NCI-H1694 treated with DMSO at 0.1 percent for 48 hours (cell line): Measurements from ENCODE around the gene PCBP2.
"Not testable (repeated sequence)": the region's sequence is repeated elsewhere in the genome, so short reads cannot be mapped to it uniquely, and the experiment has no call there.

Experiments used
- DNase-seq: peaks from one replicate; lab custom pipeline; 2025; lab: John Stamatoyannopoulos, UW

The PCBP2 gene

DNA sequence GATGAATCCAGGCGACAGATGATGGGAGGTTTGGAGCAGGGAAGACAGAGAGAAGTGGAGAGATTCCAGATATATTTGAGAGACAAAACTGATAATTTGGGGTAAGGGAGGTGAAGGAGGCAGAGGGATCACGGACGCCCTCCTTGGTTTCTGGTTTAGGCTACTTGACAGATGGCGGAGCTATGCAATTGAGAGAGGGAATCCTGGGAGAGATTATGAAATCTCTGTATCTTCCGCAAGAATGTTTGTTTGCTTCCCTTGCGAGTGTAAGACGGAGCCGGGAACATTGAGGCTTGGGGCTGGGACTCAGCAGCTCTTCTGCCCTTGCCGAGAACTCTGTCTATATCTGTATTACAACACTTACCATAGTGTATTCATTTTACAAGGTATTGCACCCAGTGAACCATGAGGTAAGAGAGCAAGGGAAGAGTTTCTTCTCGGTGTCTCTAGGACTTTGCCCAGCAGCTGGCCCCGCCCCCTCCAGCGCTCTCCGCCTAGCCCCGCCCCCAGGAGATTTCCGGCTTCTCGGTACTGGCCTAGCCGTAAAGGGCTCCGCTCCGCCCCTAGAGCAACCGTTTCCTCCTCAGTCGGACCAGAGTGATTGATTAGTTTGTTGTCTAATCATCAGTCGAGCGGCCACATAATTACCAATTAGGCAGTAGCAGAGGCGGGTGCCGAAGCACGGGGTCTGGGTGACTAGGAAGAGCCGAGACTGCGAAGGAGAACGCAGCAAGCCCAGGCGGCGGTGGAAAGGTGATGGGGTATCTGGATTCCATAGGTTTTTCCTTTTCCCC, 10.7 kb upstream of the PCBP2 start, which contains the start of gene PRR13:
TSS of gene PRR13 (plus strand) at position 695 of the 794 bp plus-strand sequence. CDS start 981 bp downstream, outside the sequence.
- peak; percentile 98 for DNase-seq

DNA sequence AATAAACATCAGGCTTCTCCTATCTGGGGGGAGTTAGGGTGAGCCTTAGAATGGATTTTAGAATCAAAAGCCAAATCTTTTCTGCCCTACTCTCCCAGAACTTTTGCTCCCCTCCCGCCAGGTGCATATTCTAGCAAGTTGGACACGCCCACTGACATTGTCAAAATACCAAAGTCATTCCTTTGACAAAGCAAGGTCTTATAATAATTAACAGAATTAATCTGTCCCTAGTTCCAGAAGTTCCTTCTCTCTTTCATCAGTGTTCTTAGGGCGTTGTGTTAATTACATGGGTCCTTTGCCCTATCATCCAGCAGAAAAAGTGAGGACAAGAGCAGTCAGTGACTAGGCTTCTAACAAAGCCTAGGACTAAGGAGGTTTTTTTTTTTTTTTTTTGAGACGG, 7.9 kb upstream of the PCBP2 start:
- no peak for DNase-seq

DNA sequence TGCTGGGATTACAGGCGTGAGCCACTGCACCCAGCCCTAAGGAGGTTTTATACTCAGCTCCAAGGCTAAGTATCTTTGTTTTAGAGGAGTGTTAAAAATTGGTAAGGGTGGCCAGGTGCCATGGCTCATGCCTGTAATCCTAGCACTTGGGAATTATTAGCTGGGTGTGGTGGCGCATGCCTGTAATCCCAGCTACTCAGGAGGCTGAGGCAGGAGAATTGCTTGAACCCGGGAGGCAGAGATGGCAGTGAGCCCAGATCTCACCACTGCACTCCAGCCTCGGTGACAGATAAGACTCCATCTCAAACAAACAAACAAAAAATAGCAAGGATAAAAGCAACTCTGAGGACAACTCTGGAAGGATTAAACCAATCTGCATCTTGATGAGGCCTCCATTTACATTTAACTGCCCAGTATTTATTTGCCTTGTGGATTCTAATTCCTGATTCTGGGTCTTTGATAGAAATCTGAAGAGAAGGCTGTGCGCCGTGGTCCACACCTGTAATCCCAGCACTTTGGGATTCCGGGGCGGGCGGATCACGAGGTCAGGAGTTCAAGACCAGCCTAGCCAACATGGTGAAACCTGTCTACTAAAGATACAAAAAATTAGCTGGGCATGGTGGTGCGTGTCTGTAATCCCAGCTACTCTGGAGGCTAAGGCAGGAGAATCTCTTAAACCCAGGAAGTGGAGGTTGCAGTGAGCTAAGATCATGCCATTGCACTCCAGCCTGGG, 7.1 kb upstream of the PCBP2 start:
- DNase-seq, result not testable (repeated sequence)

DNA sequence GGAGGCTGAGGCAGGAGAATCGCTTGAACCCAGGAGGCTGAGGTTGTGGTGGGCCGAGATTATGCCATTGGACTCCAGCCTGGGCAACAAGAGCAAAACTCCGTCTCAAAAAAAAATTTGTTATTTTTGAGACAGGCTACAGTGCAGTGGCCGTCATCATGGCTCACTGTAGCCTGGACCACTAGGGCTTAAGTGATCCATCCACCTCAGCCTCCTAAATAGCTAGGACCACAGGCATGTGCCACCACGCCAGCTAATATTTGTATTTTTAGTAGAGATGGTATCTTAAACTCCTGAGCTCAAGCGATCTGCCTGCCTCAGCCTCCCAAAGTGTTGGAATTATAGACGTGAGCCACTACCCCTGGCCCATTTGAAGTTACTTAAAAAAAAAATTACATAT, 966 bp upstream of the PCBP2 start:
- DNase-seq, result no peak

DNA sequence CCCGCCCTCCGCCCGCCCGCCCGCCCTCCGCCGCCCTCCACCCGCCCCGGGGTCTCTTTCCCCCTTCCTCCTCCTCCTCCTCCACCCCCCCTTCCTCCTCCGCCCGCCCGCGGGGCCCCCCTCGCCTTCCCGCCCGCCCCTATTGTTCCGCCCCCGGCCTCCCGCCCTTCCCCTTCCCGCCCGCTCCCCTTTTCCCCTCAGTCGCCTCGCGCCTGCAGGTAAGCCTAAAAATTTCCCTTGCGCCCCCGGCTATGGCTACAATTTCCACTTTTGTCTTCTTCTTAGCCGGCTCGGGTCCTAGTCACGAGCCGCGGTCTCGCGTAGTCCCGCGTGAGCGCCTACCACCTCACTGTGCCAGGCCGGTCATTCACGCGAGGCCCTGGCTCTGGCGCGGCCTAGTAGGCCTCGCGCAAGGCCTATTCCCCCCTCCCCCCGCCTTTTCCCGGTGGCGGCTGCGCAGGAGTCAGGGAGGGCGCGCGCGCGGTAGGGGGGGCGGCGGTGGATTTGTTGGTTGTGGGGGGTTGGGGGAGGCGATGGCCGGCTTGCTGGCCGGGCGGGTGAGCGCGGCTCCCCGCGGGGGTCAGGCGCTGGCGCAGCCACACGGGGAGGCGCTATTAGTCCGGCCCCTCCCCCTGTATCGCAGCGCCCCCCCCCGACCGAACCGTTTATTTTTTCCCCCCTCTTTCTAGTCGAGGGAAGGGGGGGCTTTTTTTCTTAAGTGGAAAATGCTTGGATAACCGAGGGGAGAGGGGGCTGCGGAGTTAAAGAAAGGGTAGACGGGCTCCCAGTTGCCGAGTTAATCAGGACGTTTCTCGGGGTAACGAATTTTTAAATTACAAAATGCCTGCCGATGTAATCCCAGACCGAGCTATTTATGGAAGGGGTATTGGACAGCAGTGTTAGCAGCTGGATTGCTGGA, 516 bp downstream of the PCBP2 start:
- no peak for DNase-seq

DNA sequence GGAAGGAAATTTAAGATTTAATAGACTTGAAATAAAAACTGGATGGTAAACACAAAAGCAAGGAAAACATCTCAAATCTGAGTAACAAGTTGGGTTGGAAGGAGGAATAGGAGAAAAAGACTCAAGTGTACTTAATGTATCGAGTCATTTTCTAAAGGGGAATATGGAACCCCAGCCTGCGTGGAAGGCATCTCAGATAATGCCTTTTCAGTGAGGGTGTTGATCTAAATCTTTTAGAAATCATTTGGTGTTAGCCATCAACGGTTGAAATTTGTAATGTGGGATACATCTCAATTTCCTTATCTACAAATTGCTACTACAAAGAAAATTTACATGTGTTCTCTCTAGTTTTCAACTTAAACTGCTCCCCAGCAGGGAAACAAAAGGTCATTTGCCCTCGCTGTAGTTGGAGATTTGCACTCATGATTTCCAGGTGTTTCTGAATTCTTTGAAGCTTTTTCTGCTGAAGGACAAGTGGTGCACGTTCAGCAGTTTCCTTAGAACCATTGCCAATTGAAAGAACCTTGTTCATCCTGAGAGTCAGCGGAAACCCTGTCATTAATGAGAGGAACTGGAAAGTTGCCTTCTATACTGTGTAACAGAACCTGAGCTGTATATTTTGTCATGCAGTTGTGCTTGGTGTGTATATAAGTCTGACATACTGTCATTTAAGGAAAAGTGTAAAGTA, 2.2 kb downstream of the PCBP2 start:
- no peak for DNase-seq

DNA sequence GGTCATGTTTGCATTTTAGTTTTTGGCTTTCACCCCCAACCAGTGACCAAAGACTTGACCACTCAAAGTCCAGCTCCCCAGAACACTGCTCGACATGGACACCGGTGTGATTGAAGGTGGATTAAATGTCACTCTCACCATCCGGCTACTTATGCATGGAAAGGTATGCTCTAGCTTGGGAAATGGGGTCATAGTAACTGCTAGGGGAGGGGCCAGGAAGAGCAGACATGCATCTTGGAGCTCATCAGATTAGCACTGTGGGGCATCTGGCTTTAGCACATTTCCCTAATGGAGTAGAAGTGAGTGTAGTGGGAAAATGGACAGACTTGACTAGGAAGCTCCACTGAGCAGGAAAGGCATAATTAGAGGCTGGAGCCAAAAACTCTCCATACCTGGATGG, 2.8 kb downstream of the PCBP2 start:
- DNase-seq, result no peak

DNA sequence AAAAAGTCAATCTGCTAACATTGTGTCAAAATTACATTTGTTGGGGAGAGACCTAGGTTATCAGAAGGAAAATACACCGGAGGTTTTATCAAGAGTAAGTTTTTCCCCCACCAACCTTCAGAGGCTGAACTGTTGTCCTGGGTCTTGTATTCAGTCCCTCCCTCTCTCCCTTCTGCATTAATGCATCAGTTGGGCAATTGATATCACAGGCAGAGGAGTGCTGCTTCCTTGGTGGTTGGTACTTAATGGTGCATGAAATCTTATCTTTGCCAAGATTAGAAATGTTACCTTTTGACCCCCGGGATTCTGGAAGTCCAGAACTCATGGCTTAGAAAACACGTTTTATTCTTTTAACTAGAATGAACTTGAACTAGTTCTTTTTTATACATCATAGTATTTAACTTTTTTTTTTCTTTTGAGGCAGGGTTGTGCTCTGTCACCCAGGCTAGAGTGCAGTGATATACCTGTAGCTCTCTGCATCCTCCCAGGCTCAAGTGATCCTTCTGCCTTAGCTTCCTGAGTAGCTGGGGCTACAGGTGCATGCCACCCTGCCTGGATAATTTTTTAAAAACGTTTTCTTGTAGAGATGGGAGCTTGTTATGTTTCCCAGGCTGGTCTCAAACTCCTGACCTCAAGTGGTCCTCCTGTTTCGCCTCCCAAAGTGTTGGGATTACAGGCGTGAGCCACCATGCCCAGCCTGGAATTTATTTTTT, 4.9 kb downstream of the PCBP2 start:
- no peak for DNase-seq

DNA sequence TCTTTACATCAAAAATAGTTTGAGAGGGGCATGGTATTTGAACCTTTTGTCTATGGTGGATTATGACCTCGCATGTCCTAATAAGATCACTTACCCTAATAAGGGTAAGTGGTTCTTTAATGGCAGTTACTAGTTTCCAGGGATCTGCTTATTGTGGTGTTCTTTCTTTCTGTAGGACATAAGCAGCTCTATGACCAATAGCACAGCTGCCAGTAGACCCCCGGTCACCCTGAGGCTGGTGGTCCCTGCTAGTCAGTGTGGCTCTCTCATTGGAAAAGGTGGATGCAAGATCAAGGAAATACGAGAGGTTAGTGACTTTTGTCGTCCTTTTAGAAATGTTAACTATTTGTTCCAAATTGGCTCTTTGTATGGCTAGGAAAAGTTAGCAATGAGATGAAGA, 7.2 kb downstream of the PCBP2 start:
- no peak for DNase-seq

DNA sequence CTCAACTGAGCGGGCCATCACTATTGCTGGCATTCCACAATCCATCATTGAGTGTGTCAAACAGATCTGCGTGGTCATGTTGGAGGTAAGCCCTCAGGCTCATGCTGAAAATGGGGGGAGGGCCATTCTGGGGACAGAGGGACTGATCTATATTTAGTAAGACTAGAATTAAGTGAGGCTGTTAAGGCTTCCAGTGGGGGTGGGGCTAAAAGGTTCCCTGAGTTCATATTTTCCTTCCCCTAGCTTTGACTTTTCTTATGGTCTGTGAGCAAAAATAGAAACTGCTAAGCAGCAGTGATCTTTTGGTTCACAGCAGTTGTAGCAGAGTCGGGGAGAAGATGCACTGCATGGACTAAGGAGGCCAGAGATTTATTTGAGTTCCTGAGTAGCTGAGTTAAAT, 9.2 kb downstream of the PCBP2 start:
- no peak for DNase-seq

DNA sequence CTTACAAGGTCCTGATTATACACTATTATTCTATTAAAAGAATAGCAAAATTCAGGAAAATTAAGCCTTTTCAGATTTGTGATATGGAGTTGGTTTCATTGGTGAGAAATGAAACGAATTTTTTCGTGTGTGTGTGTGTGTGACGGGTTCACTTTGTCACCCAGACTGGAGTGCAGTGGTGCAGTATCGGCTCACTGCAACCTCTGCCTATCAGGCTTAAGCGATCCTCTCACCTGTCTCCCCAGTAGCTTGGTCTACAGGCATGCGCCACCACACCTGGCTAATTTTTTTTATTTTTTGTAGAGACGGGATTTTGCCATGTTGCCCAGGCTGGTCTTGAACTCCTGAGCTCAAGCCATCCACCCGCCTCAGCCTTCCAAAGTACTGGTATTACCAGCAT, 9.7 kb downstream of the PCBP2 start:
- DNase-seq, result no peak

DNA sequence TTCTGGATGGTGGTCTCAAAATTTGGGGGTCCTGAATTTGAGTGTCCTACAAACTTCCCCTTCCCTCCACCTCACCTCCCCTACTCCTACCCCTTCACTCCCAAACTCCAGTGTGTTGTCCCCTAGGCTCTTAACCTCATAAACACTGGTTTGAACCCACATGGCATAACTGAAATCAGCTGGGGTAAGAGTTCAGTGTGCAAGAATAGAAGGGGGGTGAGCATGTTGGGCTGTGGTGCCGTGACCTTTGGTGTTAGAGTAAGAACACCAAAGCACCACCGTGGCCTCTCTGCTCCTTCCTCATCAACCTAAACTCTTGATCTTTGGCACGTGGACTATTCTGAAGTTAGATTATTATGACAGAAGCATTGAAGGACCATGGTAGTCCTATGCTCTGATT, 11.0 kb downstream of the PCBP2 start:
- no peak for DNase-seq

DNA sequence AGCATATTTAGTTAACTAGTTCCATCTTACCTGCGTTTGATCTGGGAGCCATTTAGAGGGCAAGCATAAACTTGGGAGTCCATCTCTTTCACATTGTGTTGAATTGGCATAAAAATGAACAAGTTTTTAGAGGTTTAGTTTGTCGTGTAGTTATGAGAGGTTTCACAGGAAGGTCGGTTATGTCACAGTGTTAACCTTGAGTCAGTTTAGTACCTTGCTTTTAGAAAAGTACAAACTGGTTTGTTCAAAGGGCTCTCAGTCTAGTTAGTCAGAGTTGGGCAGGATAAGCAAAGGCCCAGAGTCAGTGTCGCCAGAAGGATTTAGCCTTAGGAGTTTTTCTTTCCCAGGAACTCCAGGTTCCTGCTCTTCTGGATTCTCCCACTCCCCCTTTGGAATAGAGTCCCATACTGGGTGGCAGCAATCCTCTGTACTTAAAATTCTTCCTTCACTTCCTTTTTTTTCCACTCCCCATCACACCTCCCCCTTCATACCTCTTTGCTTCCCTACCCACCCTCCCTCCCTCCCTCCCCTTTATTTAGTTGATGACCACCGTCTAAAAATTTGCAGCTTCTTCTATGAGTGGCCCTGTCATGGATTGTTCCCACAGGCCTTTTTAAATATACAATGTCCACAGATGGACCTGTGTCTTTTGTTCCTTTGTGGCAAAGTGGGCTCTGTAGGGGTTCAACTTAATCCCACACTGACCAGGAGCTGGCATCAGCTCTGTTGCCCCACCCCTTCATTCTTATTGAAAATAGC, 12.1 kb downstream of the PCBP2 start:
- DNase-seq, result no peak

DNA sequence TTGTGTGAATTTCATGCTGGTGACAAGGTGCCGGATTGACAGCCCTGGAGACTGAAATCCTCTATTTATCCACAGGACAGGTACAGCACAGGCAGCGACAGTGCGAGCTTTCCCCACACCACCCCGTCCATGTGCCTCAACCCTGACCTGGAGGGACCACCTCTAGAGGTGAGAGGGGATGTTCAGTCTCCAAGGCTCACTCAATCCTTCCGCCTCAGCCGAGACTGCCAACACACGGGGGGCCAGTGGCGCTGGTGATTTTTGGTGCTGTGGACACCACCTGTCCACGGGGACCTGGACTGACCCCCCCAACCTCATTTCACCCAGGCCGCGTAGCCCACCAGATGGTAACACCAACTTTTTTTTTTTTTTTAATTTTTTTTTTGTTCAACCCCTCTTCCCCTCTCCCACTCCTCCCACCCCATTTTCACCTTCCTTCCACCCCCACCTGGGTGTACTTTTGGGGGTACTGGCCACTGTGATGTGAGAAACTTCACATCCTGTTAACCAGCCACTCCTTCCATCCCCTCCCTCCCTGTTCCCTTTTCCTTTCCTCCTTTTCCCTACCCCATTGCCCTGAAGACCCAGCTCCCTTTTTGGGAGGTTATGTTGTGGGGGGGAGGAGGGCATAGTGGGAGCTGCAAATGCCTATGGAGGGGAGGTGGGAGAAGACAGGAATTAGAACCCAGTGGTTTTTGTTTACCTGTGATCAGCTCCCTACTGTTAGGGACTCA, 12.9 kb downstream of the PCBP2 start:
- no peak for DNase-seq

DNA sequence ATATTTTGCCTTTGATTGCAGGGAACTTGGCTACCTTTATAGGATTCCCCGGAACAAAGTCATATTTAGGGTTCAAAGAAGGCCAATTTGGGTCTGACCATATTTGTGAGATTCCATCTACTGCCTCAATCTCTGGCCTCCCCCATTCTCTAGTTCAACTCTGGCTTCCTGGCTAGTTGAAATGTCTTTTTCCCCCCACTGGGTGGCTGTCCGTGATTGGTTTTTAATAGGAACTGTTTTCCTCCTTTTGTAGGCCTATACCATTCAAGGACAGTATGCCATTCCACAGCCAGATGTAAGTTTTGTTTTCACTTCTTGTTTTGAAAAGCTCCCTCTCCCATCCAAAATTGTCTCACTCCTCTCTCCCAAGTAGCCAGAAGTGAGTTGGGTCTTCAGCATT, 13.8 kb downstream of the PCBP2 start:
- DNase-seq, result no peak

DNA sequence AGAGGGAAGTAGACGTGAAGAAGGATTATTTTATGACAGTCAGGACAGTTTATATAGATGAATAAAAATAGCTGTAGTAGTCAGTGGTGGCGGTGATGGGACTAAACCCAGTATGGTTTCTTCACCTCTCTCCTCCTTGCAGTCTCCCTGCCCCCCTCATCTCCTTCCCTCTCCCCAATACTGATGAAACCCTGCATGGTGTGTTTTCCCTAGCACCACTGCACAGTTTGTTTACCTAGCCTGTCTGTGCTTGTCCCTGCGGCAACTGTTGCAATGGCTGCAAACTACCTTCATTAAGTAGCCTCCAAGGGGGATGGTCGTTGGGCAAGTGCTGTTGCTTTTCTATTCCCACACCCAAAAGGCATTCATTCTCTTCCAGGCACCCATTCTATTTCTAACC, 14.7 kb downstream of the PCBP2 start:
- no peak for DNase-seq

DNA sequence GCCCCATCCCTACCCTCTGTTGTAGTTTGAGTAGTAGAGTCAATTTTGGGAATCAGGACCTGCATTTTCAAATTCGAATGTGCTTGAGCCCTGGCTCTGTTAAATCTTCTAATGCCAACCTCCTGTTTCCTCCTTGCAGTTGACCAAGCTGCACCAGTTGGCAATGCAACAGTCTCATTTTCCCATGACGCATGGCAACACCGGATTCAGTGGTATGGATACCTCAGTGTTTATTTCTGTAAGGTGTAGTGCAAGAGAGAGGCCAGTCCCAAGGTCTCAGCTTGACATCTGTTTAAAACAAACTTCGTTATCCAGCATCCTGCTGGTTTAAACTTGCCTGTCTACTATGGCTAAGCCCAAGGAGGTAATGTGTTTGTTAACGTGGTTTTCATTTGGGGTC, 15.2 kb downstream of the PCBP2 start:
- DNase-seq, result no peak

DNA sequence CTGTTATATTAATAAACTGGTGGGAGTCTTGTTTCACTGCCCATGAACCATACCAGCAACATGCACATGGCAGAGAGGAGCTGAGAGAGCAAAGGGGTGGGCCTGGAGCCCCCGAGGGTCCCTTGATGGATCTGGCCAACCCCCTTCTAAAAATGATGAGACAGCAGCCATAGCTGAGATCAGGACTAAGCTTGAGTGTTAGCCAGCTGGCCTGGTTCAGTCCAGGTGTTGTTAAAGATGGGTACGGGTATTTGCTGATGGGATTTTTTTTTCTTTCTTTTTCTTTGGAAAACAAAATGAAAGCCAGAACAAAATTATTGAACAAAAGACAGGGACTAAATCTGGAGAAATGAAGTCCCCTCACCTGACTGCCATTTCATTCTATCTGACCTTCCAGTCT, 16.0 kb downstream of the PCBP2 start:
- no peak for DNase-seq

DNA sequence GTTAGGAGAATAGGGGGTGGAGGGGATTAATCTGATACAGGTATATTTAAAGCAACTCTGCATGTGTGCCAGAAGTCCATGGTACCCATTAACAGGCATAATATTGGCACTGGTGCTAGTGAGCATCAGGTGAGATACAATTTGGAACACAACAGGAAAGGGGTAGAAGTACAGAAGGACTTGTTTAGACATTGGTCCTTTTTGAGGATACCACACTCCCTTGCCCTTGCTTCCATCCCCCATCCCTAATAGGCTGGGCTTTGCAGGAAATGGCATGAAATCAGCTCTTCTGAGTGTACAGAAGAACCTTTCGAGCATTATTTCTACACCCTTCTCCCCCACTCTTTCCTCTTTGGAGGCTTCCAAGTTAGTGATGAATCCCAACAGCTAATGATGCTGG, 16.4 kb downstream of the PCBP2 start:
- DNase-seq, result no peak
